Skeletal muscle cell (primary cell): ENCODE data around the gene DNAJC5G.

Source experiments
- DNase-seq: peaks from one replicate; pipeline ENCODE4 v3.0.0-alpha.2; 2010; ENCODE audit warnings: low read depth
- H3K4me3 ChIP-seq: 2 replicates; pipeline ENCODE4 v1.5.1; 2011; ENCODE audit warnings: low read depth, mild to moderate bottlenecking, control low read depth, low read length, moderate library complexity

Gene DNAJC5G

DNA sequence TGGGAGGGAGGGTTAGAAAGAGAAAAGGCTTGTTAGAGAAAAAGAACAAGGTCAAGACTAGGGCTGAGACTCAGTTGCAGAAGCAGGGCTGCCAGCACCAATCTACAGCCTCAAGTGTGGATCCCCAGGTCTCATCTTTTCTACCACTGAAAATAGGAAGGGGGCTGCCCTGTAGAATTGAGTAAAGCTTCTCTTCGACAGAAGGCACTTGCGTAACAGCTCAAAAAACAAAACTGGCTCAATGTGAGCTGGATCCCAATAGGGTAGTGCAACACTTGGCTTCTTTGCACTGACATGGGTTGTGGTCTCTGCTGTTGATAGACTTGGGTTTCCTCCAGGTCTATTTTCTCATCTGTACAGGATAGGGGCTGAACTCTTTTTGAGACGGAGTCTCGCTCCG is 49.5 kb downstream of the DNAJC5G start:
- DNase-seq, result no peak
- H3K4me3 ChIP-seq, result no peak overlapping the region
